ENCODE measurements around the gene CALHM6. TPM values are rescaled to one million over a fixed set of nuclear protein-coding genes. Genes with fewer than 3 reads are reported as not detected.

CALHM6 gene
- total and polyA plus RNA-seq, 4 donors = 2.0 to 22.4 (median 6.2) TPM

GRCh38 chr6:116429111-116429510 lies 32.1 kb upstream of the CALHM6 start:
- DNase-seq (ENCODE audit: low spot score) = no peak
- no peak overlapping the region for H3K9ac ChIP-seq (ENCODE audit: low read depth in 1 of 2, low read length in 2 of 2)
- no peak overlapping the region for H3K27ac ChIP-seq (ENCODE audit: low read depth in 1 of 2, low read length in 2 of 2)
- TF ChIP-seq TAF1 (conservative IDR thresholded peaks at IDR 0.05) (no peak), FOXA2 (IDR thresholded peaks at IDR 0.05) (no peak), NR2F2 (IDR thresholded peaks at IDR 0.05) (no peak), HNF4A (conservative IDR thresholded peaks at IDR 0.05) (no peak), ZBTB33 (IDR thresholded peaks at IDR 0.05) (no peak), HNF4G (IDR thresholded peaks at IDR 0.05) (no peak), ATF3 (IDR thresholded peaks at IDR 0.05) (no peak), REST (IDR thresholded peaks at IDR 0.05) (no peak), EGR1 (IDR thresholded peaks at IDR 0.05; ENCODE audit: low read depth in 2 of 2) (no peak), GABPA (IDR thresholded peaks at IDR 0.05 in 1 of 2, conservative IDR thresholded peaks at IDR 0.05 in 1 of 2) (no peak), SP1 (IDR thresholded peaks at IDR 0.05) (no peak), CTCF (IDR thresholded peaks at IDR 0.05; ENCODE audit: low read depth, low read length, missing input control) (no peak), MAX (IDR thresholded peaks at IDR 0.05) (no peak), JUND (IDR thresholded peaks at IDR 0.05) (no peak), RAD21 (IDR thresholded peaks at IDR 0.05) (no peak)
- H3K9me3 ChIP-seq (ENCODE audit: control insufficient read depth in 4 of 4, low read length in 3 of 4) = no peaks in the 10 kb centered on the region
- H3K4me1 ChIP-seq (ENCODE audit: control insufficient read depth in 4 of 4, insufficient read depth in 4 of 4, low read length in 3 of 4) = peaks cover 0 to 4% (median 0%) of the 10 kb centered on the region in 4 donors
- H3K4me3 ChIP-seq (ENCODE audit: low read depth in 1 of 3, low read length in 3 of 3) = no peak overlapping the region
- no peaks in the 10 kb centered on the region for H3K27me3 ChIP-seq (ENCODE audit: control insufficient read depth in 4 of 4, insufficient read depth in 4 of 4, low read length in 3 of 4)
- H3K36me3 ChIP-seq (ENCODE audit: control insufficient read depth in 4 of 4, insufficient read depth in 3 of 4, low read depth in 1 of 4, low read length in 3 of 4) = peaks cover 0 to 8% (median 3%) of the 10 kb centered on the region in 4 donors
- 97% methylated on average over 2 of the region's 2 CpGs for WGBS

GRCh38 chr6:116430860-116431259 lies 30.3 kb upstream of the CALHM6 start:
- Histone ChIP-seq H3K27me3 (ENCODE audit: control insufficient read depth in 4 of 4, insufficient read depth in 4 of 4, low read length in 3 of 4) (no peaks in the 10 kb centered on the region), H3K36me3 (ENCODE audit: control insufficient read depth in 4 of 4, insufficient read depth in 3 of 4, low read depth in 1 of 4, low read length in 3 of 4) (peaks cover 0 to 8% (median 3%) of the 10 kb centered on the region in 4 donors), H3K9ac (ENCODE audit: low read depth in 1 of 2, low read length in 2 of 2) (no peak overlapping the region), H3K4me1 (ENCODE audit: control insufficient read depth in 4 of 4, insufficient read depth in 4 of 4, low read length in 3 of 4) (peaks cover 0 to 6% (median 3%) of the 10 kb centered on the region in 4 donors), H3K4me3 (ENCODE audit: low read depth in 1 of 3, low read length in 3 of 3) (no peak overlapping the region), H3K27ac (ENCODE audit: low read depth in 1 of 2, low read length in 2 of 2) (no peak overlapping the region), H3K9me3 (ENCODE audit: control insufficient read depth in 4 of 4, low read length in 3 of 4) (no peaks in the 10 kb centered on the region)
- DNase-seq (ENCODE audit: low spot score) = no peak
- TF ChIP-seq RXRA (IDR thresholded peaks at IDR 0.05) (no peak), EGR1 (IDR thresholded peaks at IDR 0.05; ENCODE audit: low read depth in 2 of 2) (no peak), GABPA (IDR thresholded peaks at IDR 0.05 in 1 of 2, conservative IDR thresholded peaks at IDR 0.05 in 1 of 2) (no peak)
- 93% methylated on average over 4 of the region's 4 CpGs for WGBS

Data from liver (tissue), 9 donors.